ENCODE measurements around the gene NEURL1B.

DNA sequence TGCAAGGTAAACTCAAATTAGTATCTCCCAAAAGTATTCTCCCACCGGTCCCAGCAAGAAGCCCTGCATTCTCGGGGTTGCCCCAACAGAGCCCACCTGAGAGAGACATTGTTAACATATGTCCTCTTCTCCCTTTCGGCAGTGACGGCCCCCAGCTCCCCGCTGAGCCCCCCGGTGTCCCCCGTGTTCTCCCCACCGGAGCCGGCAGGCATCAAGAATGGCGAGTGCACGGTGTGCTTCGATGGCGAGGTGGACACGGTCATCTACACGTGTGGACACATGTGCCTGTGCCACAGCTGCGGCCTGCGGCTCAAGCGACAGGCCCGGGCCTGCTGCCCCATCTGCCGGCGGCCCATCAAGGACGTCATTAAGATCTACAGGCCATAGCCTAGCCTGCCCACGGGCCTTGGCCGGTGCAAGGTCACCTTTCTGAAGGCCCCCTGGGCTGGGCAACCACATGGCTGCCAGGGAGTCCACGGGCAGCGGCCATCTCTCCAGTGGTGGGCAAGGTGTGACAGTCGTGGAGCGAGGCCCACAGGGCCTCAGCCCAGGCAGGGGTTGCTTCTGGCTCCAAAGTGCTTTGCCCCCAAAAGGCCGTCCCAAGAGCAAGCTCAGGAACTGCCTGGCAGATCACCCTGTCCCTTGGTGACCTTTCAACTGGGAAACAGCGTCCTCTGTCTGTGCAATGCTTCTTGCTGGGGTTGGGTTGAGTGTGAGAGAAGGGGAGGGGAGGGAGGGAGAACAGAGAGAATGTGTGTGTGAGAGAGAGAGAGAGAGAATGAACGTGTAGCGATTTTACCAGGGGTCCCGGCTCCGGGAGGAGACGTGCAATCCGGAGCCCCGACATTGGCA, 45.7 kb downstream of the NEURL1B start:
- TF ChIP-seq, protein P1, sequence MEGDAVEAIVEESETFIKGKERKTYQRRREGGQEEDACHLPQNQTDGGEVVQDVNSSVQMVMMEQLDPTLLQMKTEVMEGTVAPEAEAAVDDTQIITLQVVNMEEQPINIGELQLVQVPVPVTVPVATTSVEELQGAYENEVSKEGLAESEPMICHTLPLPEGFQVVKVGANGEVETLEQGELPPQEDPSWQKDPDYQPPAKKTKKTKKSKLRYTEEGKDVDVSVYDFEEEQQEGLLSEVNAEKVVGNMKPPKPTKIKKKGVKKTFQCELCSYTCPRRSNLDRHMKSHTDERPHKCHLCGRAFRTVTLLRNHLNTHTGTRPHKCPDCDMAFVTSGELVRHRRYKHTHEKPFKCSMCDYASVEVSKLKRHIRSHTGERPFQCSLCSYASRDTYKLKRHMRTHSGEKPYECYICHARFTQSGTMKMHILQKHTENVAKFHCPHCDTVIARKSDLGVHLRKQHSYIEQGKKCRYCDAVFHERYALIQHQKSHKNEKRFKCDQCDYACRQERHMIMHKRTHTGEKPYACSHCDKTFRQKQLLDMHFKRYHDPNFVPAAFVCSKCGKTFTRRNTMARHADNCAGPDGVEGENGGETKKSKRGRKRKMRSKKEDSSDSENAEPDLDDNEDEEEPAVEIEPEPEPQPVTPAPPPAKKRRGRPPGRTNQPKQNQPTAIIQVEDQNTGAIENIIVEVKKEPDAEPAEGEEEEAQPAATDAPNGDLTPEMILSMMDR (IDR thresholded peaks at IDR 0.05; ENCODE audit: insufficient read depth, low read length), result no peak
- TF ChIP-seq POLR2AphosphoS5 (IDR thresholded peaks at IDR 0.05; ENCODE audit: low read depth), result no peak

Data from HL-60 (cell line).